HCT116 (cell line): ENCODE measurements around the gene KLHL40. TPM values are rescaled to one million over a fixed set of nuclear protein-coding genes. Genes with fewer than 3 reads are reported as not detected.

Experiments used
- ATAC-seq: fragments of 200-7000 bp; cut with Tn5 transposase; 2 replicates; pipeline ENCODE4 v1.9.1; 2020; ENCODE audit warnings: mild to moderate bottlenecking, moderate library complexity
- BruUV-seq: library from RNA; stranded (reverse); fragments of 400-500 nt; replicated peaks from 2 replicates; lab custom pipeline; 2021; lab: Mats Ljungman, UMichigan
- CTCF ChIA-PET: fragments of 300-600 bp; sonication (Branson Sonifier 250); formaldehyde crosslinking; loops from one replicate; lab custom pipeline; 2021; ENCODE audit warnings: antibody characterized with exemption; lab: Charles Lee
- POLR2A ChIA-PET: fragments of 300-600, 350-600 bp; sonication (Branson Sonifier 250); formaldehyde crosslinking; loops from one replicate; lab custom pipeline; 2021; ENCODE audit warnings: antibody characterized with exemption; lab: Charles Lee
- RAD21 ChIA-PET, 2 experiments: fragments of 300-600 bp; sonication (Branson Sonifier 250); formaldehyde crosslinking; loops; one replicate each; lab custom pipeline; 2023; ENCODE audit warnings: low total read pairs in 2 of 2; ENCODE audit not compliant: uncharacterized antibody in 2 of 2, unreplicated experiment in 2 of 2, low non-redundant PET in 1 of 2; lab: Charles Lee
- DNase-seq: peaks from one replicate; pipeline ENCODE4 v3.0.0-alpha.2; 2010; ENCODE audit warnings: low read depth, low spot score
- H2AFZ ChIP-seq: fragments of 200-600 bp; shearing (Covaris generic), sonication (generic); 2 replicates; pipeline ENCODE4 v1.6.1; 2017; ENCODE audit warnings: low read depth, mixed run types, mixed read lengths, antibody characterized with exemption, low read length; ENCODE audit not compliant: poor library complexity, severe bottlenecking
- H3K27ac ChIP-seq: 2 replicates; pipeline ENCODE4 v1.5.1; 2012; ENCODE audit warnings: low read depth, low read length
- H3K27me3 ChIP-seq: fragments of 200-600 bp; sonication (generic); 2 replicates; pipeline ENCODE4 v1.6.1; 2016; ENCODE audit warnings: mixed run types, low read length, mixed read lengths; ENCODE audit not compliant: insufficient read depth
- H3K36me3 ChIP-seq, 2 experiments: fragments of 200-500 bp in 1 of 2; fragments of 200-600 bp in 1 of 2; sonication (Bioruptor generic) in 1 of 2; sonication (generic) in 1 of 2; 2 replicates each; pipeline versions ENCODE4 v1.5.1 to v1.6.1; 2014 to 2016; ENCODE audit warnings: low read length in 2 of 2, inconsistent platforms in 1 of 2, mixed read lengths in 1 of 2, mixed run types in 1 of 2; ENCODE audit not compliant: insufficient read depth in 2 of 2, control insufficient read depth in 1 of 2
- H3K4me1 ChIP-seq, 2 experiments: fragments of 200-600 bp in 1 of 2; sonication (generic) in 1 of 2; 2 replicates each; pipeline versions ENCODE4 v1.5.1 to v1.6.1; 2012 to 2017; ENCODE audit warnings: low read length in 2 of 2, inconsistent platforms in 1 of 2, mild to moderate bottlenecking in 1 of 2, mixed read lengths in 1 of 2, mixed run types in 1 of 2, moderate library complexity in 1 of 2; ENCODE audit not compliant: insufficient read depth in 2 of 2, control insufficient read depth in 1 of 2
- H3K4me2 ChIP-seq: fragments of 200-600 bp; sonication (generic); 2 replicates; pipeline ENCODE4 v1.6.1; 2017; ENCODE audit warnings: mixed run types, low read length, mixed read lengths
- H3K4me3 ChIP-seq, 2 experiments: fragments of 200-600 bp in 1 of 2; sonication (generic) in 1 of 2; replicated peaks in 1 of 2; 2 replicates each; pipeline ENCODE4 v1.5.1; 2011 to 2016; ENCODE audit warnings: low read length in 2 of 2, control low read depth in 1 of 2, low read depth in 1 of 2, mild to moderate bottlenecking in 1 of 2, mixed read lengths in 1 of 2, mixed run types in 1 of 2
- H3K79me2 ChIP-seq: fragments of 200-600 bp; sonication (generic); 2 replicates; pipeline ENCODE4 v1.6.1; 2017; ENCODE audit warnings: mild to moderate bottlenecking, mixed run types, low read length, moderate library complexity, mixed read lengths; ENCODE audit not compliant: insufficient read depth
- H3K9ac ChIP-seq: fragments of 200-600 bp; sonication (generic); 2 replicates; pipeline ENCODE4 v1.6.1; 2016; ENCODE audit warnings: low read length, mixed read lengths
- H3K9me2 ChIP-seq: fragments of 200-600 bp; sonication (generic), shearing (Covaris generic); 2 replicates; pipeline ENCODE4 v1.6.1; 2017; ENCODE audit warnings: mixed run types, mild to moderate bottlenecking, moderate library complexity; ENCODE audit not compliant: insufficient read depth
- H3K9me3 ChIP-seq, 2 experiments: fragments of 200-500 bp in 1 of 2; fragments of 200-600 bp in 1 of 2; sonication (Bioruptor generic) in 1 of 2; sonication (generic) in 1 of 2; 2 replicates each; pipeline ENCODE4 v1.6.1; 2014 to 2017; ENCODE audit warnings: low read length in 2 of 2, mixed read lengths in 2 of 2, inconsistent platforms in 1 of 2, low read depth in 1 of 2, mild to moderate bottlenecking in 1 of 2, mixed run types in 1 of 2, moderate library complexity in 1 of 2; ENCODE audit not compliant: control insufficient read depth in 1 of 2, insufficient read depth in 1 of 2
- H4K20me1 ChIP-seq: fragments of 200-600 bp; sonication (generic), shearing (Covaris generic); 2 replicates; pipeline ENCODE4 v1.6.1; 2017; ENCODE audit warnings: mixed run types, mild to moderate bottlenecking, moderate library complexity; ENCODE audit not compliant: insufficient read depth
- CBX3 ChIP-seq: IDR thresholded peaks from 2 replicates; pipeline ENCODE4 v1.6.1; 2012; ENCODE audit warnings: low read depth
- CEBPB ChIP-seq: IDR thresholded peaks from 2 replicates; pipeline ENCODE4 v1.6.1; 2012; ENCODE audit warnings: low read depth
- ELF1 ChIP-seq: IDR thresholded peaks from 2 replicates; pipeline ENCODE4 v1.6.1; 2012; ENCODE audit warnings: low read depth, borderline replicate concordance
- EZH2 ChIP-seq: fragments of 200-600 bp; sonication (generic); IDR thresholded peaks from 2 replicates; pipeline ENCODE4 v1.6.1; 2017; ENCODE audit warnings: antibody characterized with exemption, mixed run types
- FOSL1 ChIP-seq: IDR thresholded peaks from 2 replicates; pipeline ENCODE4 v1.6.1; 2012; ENCODE audit warnings: low read depth
- JUND ChIP-seq: IDR thresholded peaks from 2 replicates; pipeline ENCODE4 v1.6.1; 2012
- POLR2A ChIP-seq: IDR thresholded peaks from 2 replicates; pipeline ENCODE4 v1.7.0; 2011; ENCODE audit warnings: borderline replicate concordance; ENCODE audit not compliant: insufficient read depth, insufficient read length; ENCODE audit errors: extremely low read depth
- RAD21 ChIP-seq: IDR thresholded peaks from 2 replicates; pipeline ENCODE4 v1.6.1; 2012; ENCODE audit warnings: low read depth, mild to moderate bottlenecking
- SIN3A ChIP-seq: IDR thresholded peaks from 2 replicates; pipeline ENCODE4 v1.6.1; 2012; ENCODE audit warnings: low read depth
- SP1 ChIP-seq: IDR thresholded peaks from 2 replicates; pipeline ENCODE4 v1.6.1; 2012; ENCODE audit warnings: low read depth
- SRF ChIP-seq: IDR thresholded peaks from 2 replicates; pipeline ENCODE4 v1.6.1; 2012; ENCODE audit warnings: low read depth
- TCF7L2 ChIP-seq: IDR thresholded peaks from 2 replicates; pipeline ENCODE4 v1.7.0; 2011; ENCODE audit warnings: borderline replicate concordance, inconsistent platforms; ENCODE audit not compliant: insufficient read depth, insufficient read length; ENCODE audit errors: extremely low read depth
- YY1 ChIP-seq: IDR thresholded peaks from 2 replicates; pipeline ENCODE4 v1.6.1; 2011; ENCODE audit warnings: low read length, low read depth, moderate library complexity, mild to moderate bottlenecking; ENCODE audit not compliant: insufficient replicate concordance; ENCODE audit errors: extremely low read depth
- ZFX ChIP-seq: fragments of 450-650 bp; IDR thresholded peaks from 2 replicates; pipeline ENCODE4 v1.6.1; 2017
- ZNF274 ChIP-seq: fragments of 200-500 bp; sonication (Bioruptor generic); IDR thresholded peaks from 2 replicates; pipeline ENCODE4 v1.6.1; 2014; ENCODE audit warnings: mild to moderate bottlenecking, low read depth, low read length, inconsistent platforms
- intact Hi-C: fragments of 100-400 bp; cut with micrococcal nuclease; formaldehyde crosslinking; loops from 2 replicates; pipeline ENCODE4 v1.10.0; 2022
- total RNA-seq: library from RNA; stranded (reverse); gene quantifications from one replicate; pipeline ENCODE4 v1.2.1, GENCODE V29; 2021; ENCODE audit not compliant: unreplicated experiment
- TF ChIP-seq, protein P1 (sequence below): IDR thresholded peaks from 2 replicates; pipeline ENCODE4 v1.6.1; 2012
- TF ChIP-seq, protein P2 (sequence below), 3 experiments: fragments of 200-600 bp in 1 of 3; sonication (generic) in 1 of 3; IDR thresholded peaks in 2 of 3; conservative IDR thresholded peaks in 1 of 3; 2 replicates each; pipeline ENCODE4 v1.5.1; 2012 to 2017; ENCODE audit warnings: low read depth in 2 of 3, low read length in 2 of 3, antibody characterized with exemption in 1 of 3, borderline replicate concordance in 1 of 3, control low read depth in 1 of 3, mild to moderate bottlenecking in 1 of 3, mixed read lengths in 1 of 3, mixed run types in 1 of 3, moderate library complexity in 1 of 3; ENCODE audit not compliant: insufficient read depth in 1 of 3

KLHL40 gene
- total RNA-seq, 1 experiment from 2014 or later = not detected

DNA sequence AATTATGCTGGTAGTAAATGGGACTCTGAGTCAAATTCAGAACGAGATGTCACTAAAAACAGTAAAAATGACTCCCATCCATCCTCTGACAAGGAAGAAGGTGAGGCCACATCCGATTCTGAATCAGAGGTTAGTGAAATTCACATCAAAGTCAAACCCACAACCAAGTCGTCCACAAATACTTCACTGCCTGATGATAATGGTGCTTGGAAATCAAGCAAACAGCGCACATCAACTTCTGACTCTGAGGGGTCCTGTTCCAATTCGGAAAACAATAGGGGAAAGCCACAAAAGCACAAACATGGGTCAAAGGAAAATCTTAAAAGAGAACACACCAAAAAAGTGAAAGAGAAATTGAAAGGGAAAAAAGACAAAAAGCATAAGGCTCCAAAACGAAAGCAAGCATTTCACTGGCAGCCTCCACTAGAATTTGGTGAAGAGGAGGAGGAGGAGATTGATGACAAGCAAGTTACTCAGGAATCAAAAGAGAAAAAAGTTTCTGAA lies 46.9 kb upstream of the KLHL40 start:
- Histone ChIP-seq H3K27ac (no peak overlapping the region), H3K27me3 (no peaks in the 10 kb centered on the region), H3K4me2 (no peak overlapping the region), H3K4me3 (no peak overlapping the region), H4K20me1 (no peaks in the 10 kb centered on the region), H3K9me3 (no peaks in the 10 kb centered on the region), H3K79me2 (no peaks in the 10 kb centered on the region; the same call in 1 of the 2 replicates), H3K9me2 (no peaks in the 10 kb centered on the region), H3K36me3 (peaks cover 48 to 78% of the 10 kb centered on the region in 2 experiments), H3K4me1 (no peaks in the 10 kb centered on the region), H3K9ac (no peak overlapping the region)
- no TSS peak for BruUV-seq
- no peak for DNase-seq
- POLR2A ChIA-PET = no interaction called here
- no peak for ATAC-seq
- TF ChIP-seq RAD21 = no peak
- TF ChIP-seq ZFX = no peak
- TF ChIP-seq CEBPB = no peak
- TF ChIP-seq, protein P1, sequence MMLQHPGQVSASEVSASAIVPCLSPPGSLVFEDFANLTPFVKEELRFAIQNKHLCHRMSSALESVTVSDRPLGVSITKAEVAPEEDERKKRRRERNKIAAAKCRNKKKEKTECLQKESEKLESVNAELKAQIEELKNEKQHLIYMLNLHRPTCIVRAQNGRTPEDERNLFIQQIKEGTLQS = no peak
- TF ChIP-seq SIN3A = no peak
- no peak for TF ChIP-seq POLR2A
- TF ChIP-seq SP1 = no peak
- TF ChIP-seq SRF = no peak
- TF ChIP-seq, protein P2, sequence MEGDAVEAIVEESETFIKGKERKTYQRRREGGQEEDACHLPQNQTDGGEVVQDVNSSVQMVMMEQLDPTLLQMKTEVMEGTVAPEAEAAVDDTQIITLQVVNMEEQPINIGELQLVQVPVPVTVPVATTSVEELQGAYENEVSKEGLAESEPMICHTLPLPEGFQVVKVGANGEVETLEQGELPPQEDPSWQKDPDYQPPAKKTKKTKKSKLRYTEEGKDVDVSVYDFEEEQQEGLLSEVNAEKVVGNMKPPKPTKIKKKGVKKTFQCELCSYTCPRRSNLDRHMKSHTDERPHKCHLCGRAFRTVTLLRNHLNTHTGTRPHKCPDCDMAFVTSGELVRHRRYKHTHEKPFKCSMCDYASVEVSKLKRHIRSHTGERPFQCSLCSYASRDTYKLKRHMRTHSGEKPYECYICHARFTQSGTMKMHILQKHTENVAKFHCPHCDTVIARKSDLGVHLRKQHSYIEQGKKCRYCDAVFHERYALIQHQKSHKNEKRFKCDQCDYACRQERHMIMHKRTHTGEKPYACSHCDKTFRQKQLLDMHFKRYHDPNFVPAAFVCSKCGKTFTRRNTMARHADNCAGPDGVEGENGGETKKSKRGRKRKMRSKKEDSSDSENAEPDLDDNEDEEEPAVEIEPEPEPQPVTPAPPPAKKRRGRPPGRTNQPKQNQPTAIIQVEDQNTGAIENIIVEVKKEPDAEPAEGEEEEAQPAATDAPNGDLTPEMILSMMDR (IDR thresholded peaks at IDR 0.05 in 2 of 3, conservative IDR thresholded peaks at IDR 0.05 in 1 of 3; ENCODE audit: borderline replicate concordance in 1 of 3, insufficient read depth in 1 of 3, low read depth in 2 of 3, low read length in 2 of 3) = no peak
- TF ChIP-seq ZNF274 = no peak
- no peak for TF ChIP-seq JUND
- TF ChIP-seq TCF7L2 = no peak
- TF ChIP-seq YY1 = no peak
- TF ChIP-seq CBX3 = no peak
- no peak for TF ChIP-seq EZH2
- TF ChIP-seq ELF1 = no peak
- no peak for TF ChIP-seq FOSL1
- TF ChIP-seq, all 23 proteins: peak for 0
- ChIA-PET CTCF (no interaction called here), RAD21 (no interaction called here)
- H2AFZ ChIP-seq = no peak overlapping the region
- intact Hi-C loops = no loop called here
